ENCODE results near the gene JKAMP.

Gene JKAMP

GRCh38 chr14:59482541-59483331 is 1.6 kb upstream of the JKAMP start:
- peaks cover 14% of the 10 kb centered on the region for H3K36me3 Mint-ChIP-seq (ENCODE audit: low read depth)
- H3K9me3 Mint-ChIP-seq: no peaks in the 10 kb centered on the region
- H3K4me3 Mint-ChIP-seq: peak overlapping the region; percentile 91 to 99 (median 95)
- H3K27ac Mint-ChIP-seq: peak overlapping the region; percentile 96 to 99 (median 98)
- peaks cover 52% of the 10 kb centered on the region for H3K4me1 Mint-ChIP-seq
- H3K27me3 Mint-ChIP-seq (ENCODE audit: low read depth): no peaks in the 10 kb centered on the region
- TF ChIP-seq CTCF (IDR thresholded peaks at IDR 0.05; ENCODE audit: unreplicated experiment in 3 of 3): no peak

- Mint-ChIP-seq H3K4me1 (peaks cover 52% of the 10 kb centered on the region), H3K4me3 (peak overlapping the region; percentile 91 to 99 (median 95)), H3K9me3 (no peaks in the 10 kb centered on the region), H3K27ac (peak overlapping the region; percentile 96 to 99 (median 98)), H3K27me3 (ENCODE audit: low read depth) (no peaks in the 10 kb centered on the region), H3K36me3 (ENCODE audit: low read depth) (peaks cover 18% of the 10 kb centered on the region)
- TF ChIP-seq CTCF (IDR thresholded peaks at IDR 0.05; ENCODE audit: unreplicated experiment in 3 of 3): no peak
Observed at GRCh38 chr14:59483363-59483762, 954 bp upstream of the JKAMP start.

GRCh38 chr14:59484639-59485175 is 390 bp downstream of the JKAMP start:
- peak overlapping the region; percentile 91 to 99 (median 95) for H3K4me3 Mint-ChIP-seq
- no peak for TF ChIP-seq CTCF (IDR thresholded peaks at IDR 0.05; ENCODE audit: unreplicated experiment in 3 of 3)
- H3K27me3 Mint-ChIP-seq (ENCODE audit: low read depth): no peaks in the 10 kb centered on the region
- peaks cover 23% of the 10 kb centered on the region for H3K36me3 Mint-ChIP-seq (ENCODE audit: low read depth)
- H3K9me3 Mint-ChIP-seq: no peaks in the 10 kb centered on the region
- peak overlapping the region; percentile 96 to 100 (median 99) for H3K27ac Mint-ChIP-seq
- peaks cover 49% of the 10 kb centered on the region for H3K4me1 Mint-ChIP-seq

- Mint-ChIP-seq H3K9me3 (no peaks in the 10 kb centered on the region), H3K4me3 (no peak overlapping the region), H3K36me3 (ENCODE audit: low read depth) (peaks cover 71% of the 10 kb centered on the region), H3K27ac (no peak overlapping the region), H3K4me1 (peaks cover 6% of the 10 kb centered on the region), H3K27me3 (ENCODE audit: low read depth) (no peaks in the 10 kb centered on the region)
- TF ChIP-seq CTCF (IDR thresholded peaks at IDR 0.05; ENCODE audit: unreplicated experiment in 3 of 3): no peak
Observed at GRCh38 chr14:59490756-59491155, 6.4 kb downstream of the JKAMP start.

GRCh38 chr14:59492384-59492783 is 8.1 kb downstream of the JKAMP start:
- no peak for TF ChIP-seq CTCF (IDR thresholded peaks at IDR 0.05; ENCODE audit: unreplicated experiment in 3 of 3)
- H3K4me3 Mint-ChIP-seq: no peak overlapping the region
- H3K27me3 Mint-ChIP-seq (ENCODE audit: low read depth): no peaks in the 10 kb centered on the region
- no peaks in the 10 kb centered on the region for H3K9me3 Mint-ChIP-seq
- no peak overlapping the region for H3K27ac Mint-ChIP-seq
- H3K36me3 Mint-ChIP-seq (ENCODE audit: low read depth): peaks cover 75% of the 10 kb centered on the region
- H3K4me1 Mint-ChIP-seq: peaks cover 6% of the 10 kb centered on the region

GRCh38 chr14:59500732-59501131 is 16.4 kb downstream of the JKAMP start:
- Mint-ChIP-seq H3K4me1 (no peaks in the 10 kb centered on the region), H3K9me3 (no peaks in the 10 kb centered on the region)

More at GRCh38 chr14:59500732-59501131, 16.4 kb downstream of the JKAMP start:
- Mint-ChIP-seq H3K27me3 (ENCODE audit: low read depth) (no peaks in the 10 kb centered on the region), H3K4me3 (no peak overlapping the region), H3K36me3 (ENCODE audit: low read depth) (peaks cover 36% of the 10 kb centered on the region), H3K27ac (no peak overlapping the region)
- no peak for TF ChIP-seq CTCF (IDR thresholded peaks at IDR 0.05; ENCODE audit: unreplicated experiment in 3 of 3)
